HL-60/S4 (cell line): ENCODE measurements around the gene CTPS1.

Experiments
- in situ Hi-C: fragments of 300-500 bp; cut with MboI; formaldehyde crosslinking; loops from 2 replicates; pipeline ENCODE4 v1.14.3; 2022; ENCODE audit warnings: low sequenced_read_pairs

CTPS1 gene

GRCh38 chr1:40987439-40988276 lies 8.2 kb downstream of the CTPS1 start:
- in situ Hi-C loops: no loop called here

DNA sequence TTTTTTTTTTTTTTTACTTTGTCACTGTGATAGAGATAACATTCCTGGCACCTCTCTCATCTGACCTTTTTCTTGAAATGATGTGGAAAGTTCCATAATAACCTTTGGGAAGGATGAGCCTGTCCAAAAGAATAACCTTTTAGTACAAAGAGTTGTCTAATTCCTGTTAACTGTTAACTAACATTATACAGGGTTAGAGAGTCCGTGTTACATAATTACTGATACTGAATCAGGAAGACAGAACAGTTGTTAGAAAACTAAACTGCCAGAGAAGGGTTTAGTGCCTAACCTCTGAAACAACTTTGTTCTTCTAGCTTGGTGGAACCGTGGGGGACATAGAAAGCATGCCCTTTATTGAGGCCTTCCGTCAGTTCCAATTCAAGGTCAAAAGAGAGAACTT lies 8.8 kb downstream of the CTPS1 start:
- in situ Hi-C loops: no loop called here

DNA sequence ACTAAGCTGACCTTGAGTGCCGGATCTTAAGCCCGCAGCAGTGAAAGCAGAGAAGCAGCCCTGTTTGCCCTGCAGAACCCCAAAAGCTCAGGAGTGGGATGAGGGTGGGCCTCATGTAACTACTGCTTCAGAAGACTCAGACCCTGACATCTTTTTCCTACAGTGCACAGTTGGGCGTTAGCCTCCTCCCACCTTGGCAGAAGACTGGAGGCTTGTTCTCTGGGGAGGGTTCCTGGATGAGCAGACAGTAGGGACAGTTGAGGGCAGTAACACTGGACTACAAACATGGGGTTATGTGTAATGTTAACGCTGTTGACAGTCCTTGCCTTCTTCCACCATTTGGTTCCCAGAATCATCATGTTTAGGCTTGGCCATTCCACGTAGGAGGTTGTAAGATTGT lies 9.6 kb downstream of the CTPS1 start:
- in situ Hi-C loops: no loop called here

DNA sequence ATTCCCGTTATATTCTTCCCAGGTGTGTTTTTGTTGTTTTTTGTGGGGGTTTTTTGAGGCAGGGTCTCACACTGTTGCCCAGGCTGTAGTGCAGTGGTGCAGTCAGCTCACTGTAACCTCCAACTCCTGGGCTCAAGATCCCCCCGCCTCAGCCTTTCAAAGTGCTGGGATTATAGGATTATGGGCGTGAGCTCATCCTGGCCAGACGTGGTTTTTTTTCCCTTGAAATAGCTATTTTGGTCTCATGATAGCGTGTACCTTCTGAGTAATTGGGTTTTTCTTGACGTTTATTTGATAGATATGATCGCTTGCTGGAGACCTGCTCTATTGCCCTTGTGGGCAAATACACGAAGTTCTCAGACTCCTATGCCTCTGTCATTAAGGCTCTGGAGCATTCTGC lies 17.6 kb downstream of the CTPS1 start:
- in situ Hi-C loops: no loop called here

DNA sequence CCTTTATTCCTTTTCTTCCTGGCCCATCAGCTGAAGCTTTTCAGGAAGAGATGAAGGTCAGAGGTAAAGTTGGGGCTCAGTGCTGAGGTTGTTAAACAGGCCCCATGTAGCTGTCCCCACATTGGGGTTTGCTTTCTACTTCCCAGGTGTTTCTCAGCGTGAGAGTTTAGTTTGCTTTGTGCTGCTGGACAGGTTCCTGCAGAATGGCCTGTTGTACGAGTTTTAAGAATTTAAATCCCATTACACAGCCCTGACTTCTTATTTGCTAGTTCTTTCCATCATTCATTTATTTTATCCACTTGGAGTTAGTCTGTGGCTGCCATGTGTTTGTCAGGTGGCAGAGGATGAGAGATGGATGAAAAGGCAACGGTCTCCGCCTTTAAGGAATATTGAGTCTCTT lies 19.2 kb downstream of the CTPS1 start:
- in situ Hi-C loops: no loop called here

DNA sequence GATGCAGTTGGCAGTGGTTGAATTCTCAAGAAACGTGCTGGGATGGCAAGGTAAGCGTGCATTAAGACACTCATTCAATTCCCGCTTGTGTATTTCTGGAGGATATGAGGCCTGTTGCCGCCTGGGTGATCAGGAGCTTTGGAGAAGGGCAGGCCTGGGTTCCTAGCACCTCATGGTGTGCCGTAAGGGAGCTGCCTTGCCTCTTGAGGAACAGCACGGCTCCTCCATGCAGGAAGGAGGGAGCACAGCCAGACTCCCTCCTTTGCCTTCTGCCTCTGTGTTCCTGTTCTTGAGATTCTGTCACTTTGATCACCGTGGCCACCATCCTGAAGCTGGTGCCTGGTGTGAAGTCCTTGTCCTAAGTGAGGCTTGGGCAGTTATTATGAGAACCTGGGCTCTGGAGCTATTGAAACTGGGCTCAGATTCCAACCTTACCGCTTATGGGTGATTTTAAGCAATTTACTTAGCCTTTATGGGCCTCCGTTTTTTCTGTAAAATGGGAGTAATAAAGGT lies 23.7 kb downstream of the CTPS1 start:
- in situ Hi-C loops: no loop called here

DNA sequence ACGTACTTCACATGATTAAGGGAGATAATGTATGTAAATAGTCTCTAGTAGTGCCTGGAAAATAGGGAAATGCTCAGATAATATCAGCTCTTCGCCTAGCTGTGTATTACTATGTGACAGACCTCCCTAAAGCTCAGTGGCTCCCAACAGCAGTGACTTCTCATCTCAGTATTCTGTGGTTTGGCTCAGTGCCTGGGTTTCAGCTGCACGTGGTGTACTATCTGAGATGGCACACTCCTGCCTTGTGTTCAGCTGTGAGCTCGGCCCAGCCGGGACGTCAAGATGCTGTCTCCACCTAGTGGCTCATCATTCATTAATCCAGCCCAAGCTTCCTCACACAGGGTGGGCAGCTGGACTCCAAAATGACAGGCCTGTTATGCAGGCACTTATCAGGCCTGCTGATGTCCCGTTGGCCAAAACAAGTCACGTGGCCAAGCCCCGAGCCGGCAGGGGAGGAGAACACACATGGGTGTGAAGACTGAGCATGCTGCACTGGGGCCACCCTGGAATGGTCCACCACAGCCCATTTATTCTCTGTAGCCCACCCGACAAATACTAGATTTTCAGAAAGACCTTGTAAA lies 24.2 kb downstream of the CTPS1 start:
- in situ Hi-C loops: no loop called here

DNA sequence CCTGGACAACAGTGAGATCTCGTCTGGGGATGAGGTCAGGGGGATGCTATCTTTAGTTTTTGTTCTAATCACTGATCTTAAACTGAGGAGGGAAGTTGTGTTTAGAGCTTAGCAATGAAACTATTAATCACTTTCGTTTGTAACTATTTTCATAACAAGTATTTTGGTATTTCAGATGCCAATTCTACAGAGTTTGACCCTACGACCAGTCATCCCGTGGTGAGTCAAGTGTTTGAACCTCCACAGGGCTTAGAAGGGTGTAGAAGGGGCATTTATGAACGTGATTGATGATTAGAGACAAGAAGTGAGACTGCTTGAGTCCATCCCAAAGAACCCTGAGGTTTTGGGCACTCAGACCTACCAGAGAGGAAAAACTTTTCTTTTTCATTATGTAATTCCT lies 26.4 kb downstream of the CTPS1 start:
- in situ Hi-C loops: no loop called here

DNA sequence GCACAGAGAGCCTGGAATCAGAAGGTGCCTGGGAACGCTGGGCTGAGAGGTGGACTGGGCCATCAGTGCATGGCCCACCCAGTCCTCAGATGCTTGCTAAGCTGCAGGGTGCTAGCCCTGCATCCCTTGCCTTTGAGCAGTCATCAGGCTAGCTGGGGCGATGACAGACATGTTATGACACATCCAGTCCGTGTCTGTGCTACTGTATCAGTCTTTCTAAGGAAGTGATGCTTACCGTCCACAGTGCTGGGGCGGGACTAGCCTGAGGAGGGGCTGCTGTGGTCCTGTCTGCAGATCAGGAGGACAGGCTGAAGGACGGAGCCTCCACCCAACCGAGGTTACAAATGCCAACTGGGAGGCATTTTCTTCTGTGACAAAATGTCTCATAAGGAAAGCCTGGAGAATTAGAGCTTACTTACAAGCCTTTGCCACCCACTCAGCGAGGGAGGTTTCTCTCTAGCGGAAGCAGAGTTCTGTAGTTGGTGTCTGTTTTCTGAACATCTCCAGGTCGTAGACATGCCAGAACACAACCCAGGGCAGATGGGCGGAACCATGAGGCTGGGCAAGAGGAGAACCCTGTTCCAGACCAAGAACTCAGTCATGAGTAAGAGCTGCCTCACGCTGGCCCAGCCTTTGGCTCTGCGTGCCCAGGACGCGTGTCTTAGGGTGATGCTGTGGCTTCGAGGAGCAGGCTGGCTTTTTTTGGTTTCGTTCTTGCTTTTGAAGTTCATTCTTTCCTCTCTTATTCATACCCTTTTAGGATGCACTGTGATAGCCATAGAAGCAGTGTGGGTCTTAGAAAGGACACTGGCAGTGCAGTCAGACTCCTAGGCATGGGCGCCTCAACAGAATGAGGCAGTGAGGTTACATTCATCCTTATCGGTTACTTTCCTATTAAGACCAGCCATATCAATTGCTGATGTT lies 27.7 kb downstream of the CTPS1 start:
- in situ Hi-C loops: no loop called here

DNA sequence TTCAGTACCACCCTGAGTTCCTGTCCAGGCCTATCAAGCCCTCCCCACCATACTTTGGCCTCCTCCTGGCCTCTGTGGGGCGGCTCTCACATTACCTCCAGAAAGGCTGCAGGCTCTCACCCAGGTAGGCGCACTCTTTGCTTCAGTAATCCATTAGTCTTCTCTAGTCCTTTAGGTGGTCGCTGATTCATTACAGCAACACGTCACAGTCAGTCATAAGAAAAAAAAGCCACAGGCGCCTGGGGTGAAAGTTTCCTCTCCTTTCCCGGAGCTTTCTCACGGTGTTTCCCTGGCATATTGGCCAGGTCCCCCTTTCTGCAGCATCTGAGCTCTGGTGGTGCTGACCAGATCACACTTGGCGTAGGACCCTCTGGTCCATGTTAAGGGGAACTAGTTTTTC lies 30.0 kb downstream of the CTPS1 start:
- in situ Hi-C loops: no loop called here

GRCh38 chr1:41010345-41010744 lies 30.8 kb downstream of the CTPS1 start:
- in situ Hi-C loops: no loop called here

DNA sequence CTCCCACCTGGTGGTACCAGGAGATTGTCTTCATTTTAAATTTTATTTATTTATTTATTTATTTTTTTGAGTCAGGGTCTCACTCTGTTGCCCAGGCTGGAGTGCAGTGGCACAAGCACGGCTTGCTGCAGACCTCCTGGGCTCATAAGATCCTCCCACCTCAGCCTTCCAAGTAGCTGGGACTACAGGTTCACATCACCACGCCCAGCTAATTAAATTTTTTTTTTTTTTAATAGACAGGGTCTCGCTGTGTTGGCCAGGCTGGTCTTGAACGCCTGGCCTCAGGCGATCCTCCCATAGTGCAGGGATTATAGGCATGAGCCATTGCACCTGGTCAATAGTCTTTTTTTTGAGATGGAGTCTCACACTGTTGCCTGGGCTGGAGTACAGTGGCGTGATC lies 33.5 kb downstream of the CTPS1 start:
- in situ Hi-C loops: no loop called here

GRCh38 chr1:41013796-41014195 lies 34.3 kb downstream of the CTPS1 start:
- in situ Hi-C loops: no loop called here

- in situ Hi-C loops: no loop called here
These were observed 35.4 kb downstream of the CTPS1 start for GRCh38 chr1:41014871-41015270.

- in situ Hi-C loops: no loop called here
These were observed 35.9 kb downstream of the CTPS1 start for GRCh38 chr1:41015281-41015896.

GRCh38 chr1:41015897-41016470 lies 36.5 kb downstream of the CTPS1 start:
- in situ Hi-C loops: no loop called here

- in situ Hi-C loops: no loop called here
These were observed 37.9 kb downstream of the CTPS1 start for GRCh38 chr1:41017141-41018017.

DNA sequence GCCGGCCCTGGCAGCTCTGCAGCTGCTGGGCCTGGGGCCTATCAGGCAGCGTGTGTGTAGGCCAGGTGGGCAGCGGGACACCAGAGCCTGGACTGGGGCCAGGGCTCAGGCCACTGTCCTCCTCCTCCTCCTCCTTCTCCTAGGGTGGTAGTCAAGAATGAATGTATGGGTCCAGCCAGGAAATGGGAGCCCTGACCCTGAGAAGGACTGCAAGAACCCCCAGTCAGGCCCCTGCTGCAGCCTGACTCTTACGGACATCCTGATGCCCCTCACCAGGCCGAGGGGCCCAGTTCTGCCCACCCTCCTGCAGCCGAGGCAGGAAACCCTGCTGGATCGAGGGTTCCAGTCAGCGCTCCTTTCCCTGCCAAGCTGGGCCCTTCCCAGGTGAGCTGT lies 38.5 kb downstream of the CTPS1 start:
- in situ Hi-C loops: no loop called here

DNA sequence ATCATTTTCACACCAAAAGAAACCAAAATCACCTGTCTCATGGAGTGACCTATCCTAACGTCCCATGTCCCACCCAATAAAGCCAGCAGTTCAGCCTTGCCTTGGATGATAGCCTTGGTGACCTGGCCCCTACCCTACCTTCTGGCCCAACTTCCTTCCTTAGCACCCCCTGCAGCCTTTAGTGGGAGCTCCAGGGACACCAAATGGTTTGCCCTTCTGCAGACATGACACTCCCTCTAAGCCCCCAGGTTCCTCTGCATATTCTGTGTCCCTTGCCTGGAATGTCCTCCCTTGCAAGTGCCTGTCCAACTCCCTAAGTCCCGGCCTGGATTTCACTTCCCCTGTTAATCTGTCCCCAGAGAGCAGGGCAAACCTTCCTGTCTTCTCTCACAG lies 39.9 kb downstream of the CTPS1 start:
- in situ Hi-C loops: no loop called here

GRCh38 chr1:41020109-41020576 lies 40.6 kb downstream of the CTPS1 start:
- in situ Hi-C loops: no loop called here
